ENCODE results near the gene CYB5A.

CYB5A gene

DNA sequence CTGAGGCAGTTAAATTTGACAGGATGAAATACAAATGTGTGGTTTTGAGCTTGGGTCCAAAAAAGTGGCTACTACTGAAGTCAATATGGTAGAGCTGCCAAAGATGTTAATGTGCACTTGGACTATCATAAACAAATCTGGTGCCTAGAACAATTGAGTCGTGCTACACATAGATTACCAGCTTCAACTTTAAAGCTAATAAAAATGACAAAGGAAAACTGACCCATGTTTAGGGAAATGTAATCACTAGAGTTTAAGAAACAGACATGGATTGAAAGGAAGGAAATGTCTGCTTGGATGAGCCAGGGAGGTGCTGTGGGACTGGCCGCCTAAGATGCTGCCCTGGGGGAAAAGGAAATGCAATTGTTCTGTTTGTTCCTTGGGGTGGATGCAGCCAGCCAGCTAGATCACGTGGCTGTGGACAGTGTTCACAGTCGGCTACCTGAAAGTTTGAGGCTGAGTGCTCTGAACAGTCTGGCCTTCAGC, 36.6 kb downstream of the CYB5A start:
- TF ChIP-seq, protein P1, sequence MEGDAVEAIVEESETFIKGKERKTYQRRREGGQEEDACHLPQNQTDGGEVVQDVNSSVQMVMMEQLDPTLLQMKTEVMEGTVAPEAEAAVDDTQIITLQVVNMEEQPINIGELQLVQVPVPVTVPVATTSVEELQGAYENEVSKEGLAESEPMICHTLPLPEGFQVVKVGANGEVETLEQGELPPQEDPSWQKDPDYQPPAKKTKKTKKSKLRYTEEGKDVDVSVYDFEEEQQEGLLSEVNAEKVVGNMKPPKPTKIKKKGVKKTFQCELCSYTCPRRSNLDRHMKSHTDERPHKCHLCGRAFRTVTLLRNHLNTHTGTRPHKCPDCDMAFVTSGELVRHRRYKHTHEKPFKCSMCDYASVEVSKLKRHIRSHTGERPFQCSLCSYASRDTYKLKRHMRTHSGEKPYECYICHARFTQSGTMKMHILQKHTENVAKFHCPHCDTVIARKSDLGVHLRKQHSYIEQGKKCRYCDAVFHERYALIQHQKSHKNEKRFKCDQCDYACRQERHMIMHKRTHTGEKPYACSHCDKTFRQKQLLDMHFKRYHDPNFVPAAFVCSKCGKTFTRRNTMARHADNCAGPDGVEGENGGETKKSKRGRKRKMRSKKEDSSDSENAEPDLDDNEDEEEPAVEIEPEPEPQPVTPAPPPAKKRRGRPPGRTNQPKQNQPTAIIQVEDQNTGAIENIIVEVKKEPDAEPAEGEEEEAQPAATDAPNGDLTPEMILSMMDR (IDR thresholded peaks at IDR 0.05; ENCODE audit: low read depth, low read length), result no peak
- DNase-seq (ENCODE audit: low read depth, low spot score), result peak; percentile 53

DNA sequence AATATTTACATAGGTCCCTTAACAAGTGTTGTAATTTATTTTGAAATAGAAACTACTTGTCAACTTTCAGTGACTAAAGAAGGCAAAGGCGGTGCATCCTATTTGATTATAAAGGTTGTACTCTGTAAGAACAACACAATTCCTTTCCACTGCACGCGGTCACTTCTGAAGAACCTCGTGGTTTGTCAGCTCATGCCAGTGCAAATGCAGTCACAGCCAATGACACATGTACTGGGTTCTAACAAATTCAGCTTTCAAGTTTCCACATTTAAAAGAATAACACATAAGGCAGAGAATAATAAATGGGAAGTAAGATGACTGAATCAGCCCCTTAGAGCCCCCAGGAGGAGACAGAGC, 39.7 kb downstream of the CYB5A start:
- TF ChIP-seq, protein P1 (IDR thresholded peaks at IDR 0.05; ENCODE audit: low read depth, low read length), result no peak
- in situ Hi-C loops (cut with HindIII; ENCODE audit: low sequenced_read_pairs), result no loop called here
- no peak overlapping the region for H3K4me3 ChIP-seq (ENCODE audit: low read depth, low read length)
- peak; percentile 40 for DNase-seq (ENCODE audit: low read depth, low spot score)

More for the DNA sequence above, 36.6 kb downstream of the CYB5A start:
- in situ Hi-C loops (cut with HindIII; ENCODE audit: low sequenced_read_pairs), result no loop called here
- H3K4me3 ChIP-seq (ENCODE audit: low read depth, low read length), result no peak overlapping the region

DNA sequence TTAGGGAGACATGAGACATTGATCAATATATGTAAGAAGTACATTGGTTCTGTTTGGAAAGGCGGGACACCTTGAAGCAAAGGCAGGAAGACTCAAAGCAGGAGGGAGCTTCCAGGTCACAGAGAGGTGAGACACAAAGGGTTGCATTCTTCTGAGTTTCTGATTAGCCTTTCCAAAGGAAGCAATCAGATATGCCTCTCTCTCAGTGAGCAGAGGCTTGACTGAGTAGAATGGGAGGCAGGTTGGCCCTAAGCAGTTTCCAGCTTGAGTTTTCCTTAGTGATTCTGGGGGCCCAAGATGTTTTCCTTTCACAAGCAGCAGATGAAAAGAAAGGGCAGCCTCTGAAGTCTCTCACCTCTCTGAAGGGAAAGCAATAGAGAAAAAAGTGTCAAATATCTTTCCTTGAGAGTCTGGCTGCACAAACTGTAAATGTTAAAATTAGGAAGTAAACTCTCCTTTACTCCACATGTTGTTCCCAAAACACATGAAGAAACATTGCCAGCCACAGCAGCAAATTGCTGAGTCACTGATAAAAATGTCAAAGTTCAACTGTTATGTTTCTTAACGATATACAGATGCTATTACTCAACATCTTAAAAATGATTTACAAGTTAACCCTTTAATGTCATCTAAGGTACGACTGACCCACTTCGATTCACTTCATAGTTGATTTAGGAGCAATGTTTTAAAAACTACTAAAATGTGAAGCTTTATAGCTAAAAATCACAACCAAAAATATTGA, 40.3 kb downstream of the CYB5A start:
- TF ChIP-seq, protein P1 (IDR thresholded peaks at IDR 0.05; ENCODE audit: low read depth, low read length), result no peak
- in situ Hi-C loops (cut with HindIII; ENCODE audit: low sequenced_read_pairs), result no loop called here
- H3K4me3 ChIP-seq (ENCODE audit: low read depth, low read length), result no peak overlapping the region
- peak; percentile 61 for DNase-seq (ENCODE audit: low read depth, low spot score)

DNA sequence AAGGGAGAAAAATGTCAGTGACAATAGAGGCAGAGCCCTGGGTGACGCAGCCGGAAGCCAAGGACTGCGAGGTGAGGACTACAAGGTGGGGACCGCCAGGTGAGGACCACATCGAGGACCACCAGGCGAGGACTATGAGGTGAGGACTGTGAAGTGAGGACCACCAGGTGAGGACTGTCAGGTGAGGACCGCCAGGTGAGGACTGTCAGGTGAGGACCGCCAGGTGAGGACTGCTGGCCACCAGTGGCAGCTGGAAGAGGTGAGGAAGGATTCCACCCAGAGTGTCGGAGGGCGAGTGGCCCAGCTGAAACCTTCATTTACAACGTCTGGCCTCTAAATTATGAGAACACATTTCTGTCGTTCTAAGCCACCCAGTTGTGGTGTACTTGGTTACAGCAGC, 41.6 kb downstream of the CYB5A start:
- H3K4me3 ChIP-seq (ENCODE audit: low read depth, low read length), result no peak overlapping the region
- TF ChIP-seq, protein P1 (IDR thresholded peaks at IDR 0.05; ENCODE audit: low read depth, low read length), result no peak
- DNase-seq (ENCODE audit: low read depth, low spot score), result no peak
- in situ Hi-C loops (cut with HindIII; ENCODE audit: low sequenced_read_pairs), result no loop called here

DNA sequence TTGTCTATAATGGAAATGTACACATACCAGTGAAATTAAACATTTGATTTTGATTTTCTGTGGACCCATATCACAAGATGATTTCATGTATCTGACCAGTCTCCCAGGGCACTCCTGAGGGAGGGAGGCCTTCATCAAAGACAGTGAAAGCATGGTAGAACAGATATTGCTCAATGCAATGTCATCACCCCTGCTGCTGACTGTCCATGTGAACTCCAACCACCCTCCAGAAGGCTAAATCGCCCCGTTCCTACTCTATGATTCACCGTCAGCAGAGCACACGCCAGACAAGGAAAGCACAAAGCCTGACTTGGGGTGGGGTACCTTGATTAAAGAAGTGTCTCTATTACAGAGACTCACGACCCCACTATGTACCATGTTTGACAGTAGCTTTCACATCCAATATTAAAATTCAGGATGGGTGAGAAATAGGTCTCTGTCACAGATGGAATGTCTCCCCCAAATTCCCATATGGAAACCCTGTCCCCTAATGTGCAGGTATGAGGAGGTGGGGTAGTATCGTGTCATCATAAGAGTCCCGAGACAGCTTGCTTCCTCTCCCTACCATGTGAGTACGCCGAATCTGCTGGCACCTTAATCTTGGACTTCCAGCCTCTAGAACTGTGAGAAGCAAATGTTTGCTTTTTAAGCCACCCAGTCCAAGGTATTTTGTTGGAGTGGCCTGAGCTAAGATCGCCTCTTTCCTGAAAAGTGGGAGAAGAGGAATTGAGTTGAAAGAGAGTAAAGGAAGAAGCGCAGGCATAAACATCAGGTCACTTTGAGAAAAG, 42.4 kb downstream of the CYB5A start:
- peak; percentile 58 for DNase-seq (ENCODE audit: low read depth, low spot score)
- TF ChIP-seq, protein P1 (IDR thresholded peaks at IDR 0.05; ENCODE audit: low read depth, low read length), result no peak
- H3K4me3 ChIP-seq (ENCODE audit: low read depth, low read length), result no peak overlapping the region
- in situ Hi-C loops (cut with HindIII; ENCODE audit: low sequenced_read_pairs), result no loop called here

DNA sequence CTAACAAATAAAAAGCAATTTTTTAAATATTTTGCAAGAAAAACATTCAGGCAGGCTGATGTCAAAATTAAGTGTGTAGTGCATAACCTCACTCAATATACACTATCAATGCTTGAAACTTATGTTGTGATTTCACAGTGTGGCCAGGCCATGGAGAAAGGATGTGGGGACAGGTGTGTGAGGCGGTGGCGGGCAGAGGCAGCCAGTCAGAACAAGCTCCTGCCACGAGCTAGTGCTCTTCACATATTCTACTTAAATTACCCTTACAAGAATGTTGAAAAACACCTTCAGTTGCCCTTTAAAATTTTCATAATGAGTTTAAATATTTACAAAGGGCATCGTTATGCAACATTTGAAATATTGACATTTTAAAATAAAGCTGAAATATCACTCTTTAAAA, 43.2 kb downstream of the CYB5A start:
- in situ Hi-C loops (cut with HindIII; ENCODE audit: low sequenced_read_pairs), result no loop called here
- H3K4me3 ChIP-seq (ENCODE audit: low read depth, low read length), result no peak overlapping the region
- TF ChIP-seq, protein P1 (IDR thresholded peaks at IDR 0.05; ENCODE audit: low read depth, low read length), result no peak
- DNase-seq (ENCODE audit: low read depth, low spot score), result no peak
